Measurements from ENCODE around the gene FAM200C. TPM values are rescaled to one million over a fixed set of nuclear protein-coding genes. Genes with fewer than 3 reads are reported as not detected.

FAM200C gene
- total and polyA plus RNA-seq, 9 of the 15 experiments (the other 6 are each of a cell fraction or from before 2014, with no cell fraction given) = 1.3 to 7.0 (median 1.8) TPM

DNA sequence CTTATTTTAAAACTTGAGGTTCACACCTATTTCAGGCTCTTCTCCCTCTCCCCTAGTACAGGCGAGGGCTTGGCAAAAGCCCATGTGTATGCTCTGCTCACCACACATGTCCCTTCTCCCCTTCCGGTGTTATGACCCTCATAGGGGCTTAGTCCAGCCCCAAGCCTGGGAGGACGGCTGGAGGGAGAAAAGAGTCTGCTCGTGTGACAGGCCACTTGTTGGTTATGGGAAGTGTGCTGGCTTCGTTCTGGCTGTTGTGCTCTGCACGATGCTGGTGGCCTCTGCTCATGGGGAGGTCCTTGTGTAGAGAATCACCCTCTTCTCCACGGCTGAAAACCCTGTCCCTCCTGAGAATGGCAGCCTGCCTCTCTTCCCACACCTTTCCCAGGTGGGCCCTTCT lies 32.9 kb upstream of the FAM200C start:
- Histone ChIP-seq H4K20me1 (replicated peaks; ENCODE audit: control insufficient read depth, insufficient read depth, low read length) (no peaks in the 10 kb centered on the region), H3K4me3 (no peak overlapping the region), H3K27ac (ENCODE audit: extremely low read depth, low read depth, low read length) (no peak overlapping the region), H2AFZ (ENCODE audit: low read depth, low read length) (no peak overlapping the region), H3K36me3 (ENCODE audit: control insufficient read depth, insufficient read depth, low read length) (peaks cover 19% of the 10 kb centered on the region; the same call in 2 of the 3 replicates), H3K4me1 (replicated peaks in 1 of 2; ENCODE audit: control insufficient read depth in 2 of 2, insufficient read depth in 2 of 2, low read length in 2 of 2) (peaks cover 7 to 12% of the 10 kb centered on the region in 2 experiments; a peak in 4 of 5 replicates), H3K9me3 (replicated peaks; ENCODE audit: control insufficient read depth, insufficient read depth, low read depth, low read length) (no peaks in the 10 kb centered on the region), H3K27me3 (ENCODE audit: control insufficient read depth in 2 of 2, insufficient read depth in 2 of 2, low read length in 2 of 2) (no peaks in the 10 kb centered on the region), H3K79me2 (ENCODE audit: control insufficient read depth, insufficient read depth, low read length) (no peaks in the 10 kb centered on the region), H3K9me1 (ENCODE audit: control insufficient read depth, insufficient read depth, low read length) (no peaks in the 10 kb centered on the region), H3K4me2 (ENCODE audit: insufficient read depth, low read length) (no peak overlapping the region), H3K9ac (ENCODE audit: insufficient read depth in 1 of 2, low read depth in 2 of 2, low read length in 2 of 2) (no peak overlapping the region)
- ATAC-seq (no peak; the same call in 2 of the 3 replicates), DNase-seq (ENCODE audit: extremely low read depth in 1 of 4, low spot score in 3 of 4) (no peak), FAIRE-seq (no peak)
- 11% methylated on average over 6 of the region's 7 CpGs for WGBS (ENCODE audit: insufficient coverage, low coverage, missing lambda C conversion rate)
- in situ Hi-C loops (cut with MboI) = no loop called here
- CTCF ChIA-PET (ENCODE audit: low intra/inter-chr PET ratio) = no interaction called here
- POLR2A ChIA-PET = interaction anchor here (1.0 kb wide), 1 partner anchor 9 kb away, joined by 3 read pairs; no protein-coding TSS in a partner anchor
- no peak for TF ChIP-seq RBM17 (IDR thresholded peaks at IDR 0.05; ENCODE audit: borderline replicate concordance, low read depth, low read length)
- TF ChIP-seq, protein P1, sequence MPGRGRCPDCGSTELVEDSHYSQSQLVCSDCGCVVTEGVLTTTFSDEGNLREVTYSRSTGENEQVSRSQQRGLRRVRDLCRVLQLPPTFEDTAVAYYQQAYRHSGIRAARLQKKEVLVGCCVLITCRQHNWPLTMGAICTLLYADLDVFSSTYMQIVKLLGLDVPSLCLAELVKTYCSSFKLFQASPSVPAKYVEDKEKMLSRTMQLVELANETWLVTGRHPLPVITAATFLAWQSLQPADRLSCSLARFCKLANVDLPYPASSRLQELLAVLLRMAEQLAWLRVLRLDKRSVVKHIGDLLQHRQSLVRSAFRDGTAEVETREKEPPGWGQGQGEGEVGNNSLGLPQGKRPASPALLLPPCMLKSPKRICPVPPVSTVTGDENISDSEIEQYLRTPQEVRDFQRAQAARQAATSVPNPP (IDR thresholded peaks at IDR 0.05; ENCODE audit: borderline replicate concordance, insufficient read depth, insufficient read length) = no peak
- TF ChIP-seq MCM3 (IDR thresholded peaks at IDR 0.05) = no peak
- no peak for TF ChIP-seq SP2 (IDR thresholded peaks at IDR 0.05; ENCODE audit: extremely low read depth, low read depth, low read length, poor library complexity, severe bottlenecking)
- no peak for TF ChIP-seq NCOA6 (IDR thresholded peaks at IDR 0.05)
- no peak for TF ChIP-seq NR2F6 (CRISPR knock-in tag; IDR thresholded peaks at IDR 0.05)
- no peak for TF ChIP-seq SMAD4 (CRISPR knock-in tag; conservative IDR thresholded peaks at IDR 0.05)
- TF ChIP-seq TAL1 (IDR thresholded peaks at IDR 0.05) = no peak
- TF ChIP-seq, protein P2, sequence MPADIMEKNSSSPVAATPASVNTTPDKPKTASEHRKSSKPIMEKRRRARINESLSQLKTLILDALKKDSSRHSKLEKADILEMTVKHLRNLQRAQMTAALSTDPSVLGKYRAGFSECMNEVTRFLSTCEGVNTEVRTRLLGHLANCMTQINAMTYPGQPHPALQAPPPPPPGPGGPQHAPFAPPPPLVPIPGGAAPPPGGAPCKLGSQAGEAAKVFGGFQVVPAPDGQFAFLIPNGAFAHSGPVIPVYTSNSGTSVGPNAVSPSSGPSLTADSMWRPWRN (IDR thresholded peaks at IDR 0.05; ENCODE audit: low read depth) = no peak
- TF ChIP-seq SRSF7 (optimal IDR thresholded peaks at IDR 0.05; ENCODE audit: low read depth, low read length) = no peak
- no peak for TF ChIP-seq ZNF408 (CRISPR knock-in tag; IDR thresholded peaks at IDR 0.05; ENCODE audit: low read depth)
- TF ChIP-seq HLTF (IDR thresholded peaks at IDR 0.05) = no peak
- TF ChIP-seq, protein P3, sequence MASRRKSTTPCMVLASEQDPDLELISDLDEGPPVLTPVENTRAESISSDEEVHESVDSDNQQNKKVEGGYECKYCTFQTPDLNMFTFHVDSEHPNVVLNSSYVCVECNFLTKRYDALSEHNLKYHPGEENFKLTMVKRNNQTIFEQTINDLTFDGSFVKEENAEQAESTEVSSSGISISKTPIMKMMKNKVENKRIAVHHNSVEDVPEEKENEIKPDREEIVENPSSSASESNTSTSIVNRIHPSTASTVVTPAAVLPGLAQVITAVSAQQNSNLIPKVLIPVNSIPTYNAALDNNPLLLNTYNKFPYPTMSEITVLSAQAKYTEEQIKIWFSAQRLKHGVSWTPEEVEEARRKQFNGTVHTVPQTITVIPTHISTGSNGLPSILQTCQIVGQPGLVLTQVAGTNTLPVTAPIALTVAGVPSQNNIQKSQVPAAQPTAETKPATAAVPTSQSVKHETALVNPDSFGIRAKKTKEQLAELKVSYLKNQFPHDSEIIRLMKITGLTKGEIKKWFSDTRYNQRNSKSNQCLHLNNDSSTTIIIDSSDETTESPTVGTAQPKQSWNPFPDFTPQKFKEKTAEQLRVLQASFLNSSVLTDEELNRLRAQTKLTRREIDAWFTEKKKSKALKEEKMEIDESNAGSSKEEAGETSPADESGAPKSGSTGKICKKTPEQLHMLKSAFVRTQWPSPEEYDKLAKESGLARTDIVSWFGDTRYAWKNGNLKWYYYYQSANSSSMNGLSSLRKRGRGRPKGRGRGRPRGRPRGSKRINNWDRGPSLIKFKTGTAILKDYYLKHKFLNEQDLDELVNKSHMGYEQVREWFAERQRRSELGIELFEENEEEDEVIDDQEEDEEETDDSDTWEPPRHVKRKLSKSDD (conservative IDR thresholded peaks at IDR 0.05; ENCODE audit: low read length) = no peak
- no peak for TF ChIP-seq ZC3H8 (IDR thresholded peaks at IDR 0.05)
- no TSS peak for BruUV-seq (replicated peaks)
- intact Hi-C loops (cut with micrococcal nuclease) = no loop called here

All from K562 (cell line).